ENCODE results near the gene OGN. TPM values are rescaled to one million over a fixed set of nuclear protein-coding genes. Genes with fewer than 3 reads are reported as not detected.

The OGN gene
- total RNA-seq, 1 experiment from 2014 or later = not detected

DNA sequence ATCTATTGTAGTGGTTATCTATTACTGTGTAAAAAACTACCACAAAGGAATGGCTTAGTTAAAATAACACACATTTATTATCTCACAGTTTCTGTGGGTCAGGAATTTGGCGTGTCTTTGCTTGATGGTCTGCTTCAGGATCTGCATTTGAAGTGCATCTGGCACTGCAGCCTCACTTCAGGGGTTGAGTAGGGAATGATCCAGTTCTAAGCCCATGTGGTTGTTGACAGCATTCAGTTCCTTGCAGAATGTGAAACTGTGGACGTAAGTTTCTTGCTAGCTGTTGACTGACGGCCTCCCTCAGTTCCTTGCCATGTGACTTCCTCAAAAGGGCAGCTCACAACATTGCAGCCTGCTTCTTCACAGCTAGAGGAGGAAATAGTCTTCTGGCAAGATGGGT, 2.1 kb upstream of the OGN start:
- Histone ChIP-seq H3K79me1 (ENCODE audit: insufficient read depth, low read depth, low read length, poor library complexity, severe bottlenecking) (no peaks in the 10 kb centered on the region), H3K56ac (ENCODE audit: insufficient read length, low read depth, low read length) (no peak overlapping the region), H3K4ac (ENCODE audit: low read depth, low read length) (no peak overlapping the region), H3K4me2 (ENCODE audit: insufficient read depth, insufficient read length, low read length) (no peak overlapping the region), H2BK12ac (ENCODE audit: insufficient read length, low read depth, low read length) (no peak overlapping the region), H2BK5ac (ENCODE audit: insufficient read length, low read length) (no peak overlapping the region), H3K23me2 (ENCODE audit: insufficient read length, low read depth, low read length, poor library complexity, severe bottlenecking) (no peaks in the 10 kb centered on the region), H2BK20ac (ENCODE audit: low read depth, low read length, poor library complexity, severe bottlenecking) (no peak overlapping the region), H3K4me1 (ENCODE audit: insufficient read depth, low read length) (no peaks in the 10 kb centered on the region), H3K23ac (ENCODE audit: insufficient read length, low read depth, low read length) (no peak overlapping the region), H3K18ac (ENCODE audit: insufficient read length, low read depth, low read length) (no peak overlapping the region), H3K9ac (ENCODE audit: extremely low read depth, insufficient read length, low read length) (no peak overlapping the region), H2BK120ac (ENCODE audit: low read depth, low read length, poor library complexity, severe bottlenecking) (no peak overlapping the region), H2BK15ac (ENCODE audit: low read depth, low read length) (no peak overlapping the region), H4K20me1 (ENCODE audit: control insufficient read depth, insufficient read depth, insufficient read length) (no peaks in the 10 kb centered on the region), H3T11ph (ENCODE audit: low read length) (no peak overlapping the region), H4K5ac (ENCODE audit: insufficient read length, low read depth, low read length) (no peak overlapping the region), H2AFZ (ENCODE audit: low read length) (no peak overlapping the region), H4K91ac (ENCODE audit: insufficient read length, low read depth, low read length) (no peak overlapping the region), H3K9me3 (ENCODE audit: control insufficient read depth, low read depth, low read length) (no peaks in the 10 kb centered on the region), H4K8ac (replicated peaks; ENCODE audit: insufficient read length, low read depth, low read length) (no peak overlapping the region), H3K79me2 (ENCODE audit: insufficient read depth, low read length) (no peaks in the 10 kb centered on the region), H3K14ac (ENCODE audit: insufficient read depth, low read length) (no peak overlapping the region), H3K27me3 (ENCODE audit: insufficient read depth, low read length) (no peaks in the 10 kb centered on the region), H2AK5ac (ENCODE audit: insufficient read length, low read length) (no peak overlapping the region), H3K27ac (ENCODE audit: insufficient read length, low read depth, low read length) (no peak overlapping the region)
- no peak for DNase-seq
- H3K9me3 Mint-ChIP-seq = no peaks in the 10 kb centered on the region
- H3K27me3 Mint-ChIP-seq (ENCODE audit: low read depth) = no peaks in the 10 kb centered on the region
- no peaks in the 10 kb centered on the region for H3K36me3 Mint-ChIP-seq (ENCODE audit: insufficient read depth in 1 of 3, low read depth in 3 of 3)
- WGBS (ENCODE audit: extremely low coverage, insufficient read length, low lambda C conversion rate) = no CpG with 5 or more reads among the region's 3 CpGs
- TF ChIP-seq, protein P1, sequence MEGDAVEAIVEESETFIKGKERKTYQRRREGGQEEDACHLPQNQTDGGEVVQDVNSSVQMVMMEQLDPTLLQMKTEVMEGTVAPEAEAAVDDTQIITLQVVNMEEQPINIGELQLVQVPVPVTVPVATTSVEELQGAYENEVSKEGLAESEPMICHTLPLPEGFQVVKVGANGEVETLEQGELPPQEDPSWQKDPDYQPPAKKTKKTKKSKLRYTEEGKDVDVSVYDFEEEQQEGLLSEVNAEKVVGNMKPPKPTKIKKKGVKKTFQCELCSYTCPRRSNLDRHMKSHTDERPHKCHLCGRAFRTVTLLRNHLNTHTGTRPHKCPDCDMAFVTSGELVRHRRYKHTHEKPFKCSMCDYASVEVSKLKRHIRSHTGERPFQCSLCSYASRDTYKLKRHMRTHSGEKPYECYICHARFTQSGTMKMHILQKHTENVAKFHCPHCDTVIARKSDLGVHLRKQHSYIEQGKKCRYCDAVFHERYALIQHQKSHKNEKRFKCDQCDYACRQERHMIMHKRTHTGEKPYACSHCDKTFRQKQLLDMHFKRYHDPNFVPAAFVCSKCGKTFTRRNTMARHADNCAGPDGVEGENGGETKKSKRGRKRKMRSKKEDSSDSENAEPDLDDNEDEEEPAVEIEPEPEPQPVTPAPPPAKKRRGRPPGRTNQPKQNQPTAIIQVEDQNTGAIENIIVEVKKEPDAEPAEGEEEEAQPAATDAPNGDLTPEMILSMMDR (conservative IDR thresholded peaks at IDR 0.05) = no peak
- 0 out of 4 replicates have a peak, but pooled peaks cover 0 to 3% of the 10 kb centered on the region in 2 experiments for H3K4me1 Mint-ChIP-seq
- H3K4me3 Mint-ChIP-seq = no peak overlapping the region
- no peak overlapping the region; a peak in 1 of 7 replicates for H3K27ac Mint-ChIP-seq

Data from H9 (cell line).